ENCODE data around the gene TMEM234. TPM values are rescaled to one million over a fixed set of nuclear protein-coding genes. Genes with fewer than 3 reads are reported as not detected.

TMEM234 gene
- total and polyA plus RNA-seq, 2 of the 13 experiments (the other 11 are each of a cell fraction or from before 2014, with no cell fraction given) = 6.1 to 9.0 TPM

DNA sequence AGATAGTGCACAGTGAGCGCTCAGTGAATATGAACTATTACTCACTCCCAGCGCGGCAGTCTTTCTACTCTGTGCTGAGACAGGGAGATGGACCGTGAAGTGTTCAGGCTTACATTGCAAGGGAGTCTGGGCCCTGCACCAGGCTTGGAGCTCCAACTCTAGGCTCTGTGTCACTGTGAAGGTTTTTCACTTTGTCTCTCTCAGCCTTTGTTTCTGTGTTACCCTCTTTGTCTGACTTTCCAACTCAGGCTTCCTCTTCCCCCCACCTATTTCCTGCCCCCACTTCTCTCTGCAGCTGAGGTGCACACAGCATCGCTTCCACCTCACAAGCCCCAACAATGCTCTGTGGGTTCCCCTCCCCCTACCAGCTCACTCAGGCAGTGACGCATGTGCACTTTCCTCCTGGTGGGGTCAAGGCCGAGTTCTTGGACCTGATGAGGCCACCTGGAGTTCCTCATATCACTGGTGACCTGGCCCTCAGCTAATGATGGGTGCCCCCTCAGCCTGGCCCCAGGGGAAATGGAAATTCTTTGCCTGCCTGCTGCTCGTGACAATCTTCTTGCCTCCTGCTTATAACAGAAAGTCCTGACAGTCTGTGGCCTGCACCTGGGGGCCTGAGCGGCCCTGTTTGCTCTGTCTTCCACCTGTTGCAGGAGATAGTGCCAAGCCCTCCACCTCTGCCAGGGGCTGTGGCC lies 27.8 kb upstream of the TMEM234 start (continued):
- TF ChIP-seq, protein P1, sequence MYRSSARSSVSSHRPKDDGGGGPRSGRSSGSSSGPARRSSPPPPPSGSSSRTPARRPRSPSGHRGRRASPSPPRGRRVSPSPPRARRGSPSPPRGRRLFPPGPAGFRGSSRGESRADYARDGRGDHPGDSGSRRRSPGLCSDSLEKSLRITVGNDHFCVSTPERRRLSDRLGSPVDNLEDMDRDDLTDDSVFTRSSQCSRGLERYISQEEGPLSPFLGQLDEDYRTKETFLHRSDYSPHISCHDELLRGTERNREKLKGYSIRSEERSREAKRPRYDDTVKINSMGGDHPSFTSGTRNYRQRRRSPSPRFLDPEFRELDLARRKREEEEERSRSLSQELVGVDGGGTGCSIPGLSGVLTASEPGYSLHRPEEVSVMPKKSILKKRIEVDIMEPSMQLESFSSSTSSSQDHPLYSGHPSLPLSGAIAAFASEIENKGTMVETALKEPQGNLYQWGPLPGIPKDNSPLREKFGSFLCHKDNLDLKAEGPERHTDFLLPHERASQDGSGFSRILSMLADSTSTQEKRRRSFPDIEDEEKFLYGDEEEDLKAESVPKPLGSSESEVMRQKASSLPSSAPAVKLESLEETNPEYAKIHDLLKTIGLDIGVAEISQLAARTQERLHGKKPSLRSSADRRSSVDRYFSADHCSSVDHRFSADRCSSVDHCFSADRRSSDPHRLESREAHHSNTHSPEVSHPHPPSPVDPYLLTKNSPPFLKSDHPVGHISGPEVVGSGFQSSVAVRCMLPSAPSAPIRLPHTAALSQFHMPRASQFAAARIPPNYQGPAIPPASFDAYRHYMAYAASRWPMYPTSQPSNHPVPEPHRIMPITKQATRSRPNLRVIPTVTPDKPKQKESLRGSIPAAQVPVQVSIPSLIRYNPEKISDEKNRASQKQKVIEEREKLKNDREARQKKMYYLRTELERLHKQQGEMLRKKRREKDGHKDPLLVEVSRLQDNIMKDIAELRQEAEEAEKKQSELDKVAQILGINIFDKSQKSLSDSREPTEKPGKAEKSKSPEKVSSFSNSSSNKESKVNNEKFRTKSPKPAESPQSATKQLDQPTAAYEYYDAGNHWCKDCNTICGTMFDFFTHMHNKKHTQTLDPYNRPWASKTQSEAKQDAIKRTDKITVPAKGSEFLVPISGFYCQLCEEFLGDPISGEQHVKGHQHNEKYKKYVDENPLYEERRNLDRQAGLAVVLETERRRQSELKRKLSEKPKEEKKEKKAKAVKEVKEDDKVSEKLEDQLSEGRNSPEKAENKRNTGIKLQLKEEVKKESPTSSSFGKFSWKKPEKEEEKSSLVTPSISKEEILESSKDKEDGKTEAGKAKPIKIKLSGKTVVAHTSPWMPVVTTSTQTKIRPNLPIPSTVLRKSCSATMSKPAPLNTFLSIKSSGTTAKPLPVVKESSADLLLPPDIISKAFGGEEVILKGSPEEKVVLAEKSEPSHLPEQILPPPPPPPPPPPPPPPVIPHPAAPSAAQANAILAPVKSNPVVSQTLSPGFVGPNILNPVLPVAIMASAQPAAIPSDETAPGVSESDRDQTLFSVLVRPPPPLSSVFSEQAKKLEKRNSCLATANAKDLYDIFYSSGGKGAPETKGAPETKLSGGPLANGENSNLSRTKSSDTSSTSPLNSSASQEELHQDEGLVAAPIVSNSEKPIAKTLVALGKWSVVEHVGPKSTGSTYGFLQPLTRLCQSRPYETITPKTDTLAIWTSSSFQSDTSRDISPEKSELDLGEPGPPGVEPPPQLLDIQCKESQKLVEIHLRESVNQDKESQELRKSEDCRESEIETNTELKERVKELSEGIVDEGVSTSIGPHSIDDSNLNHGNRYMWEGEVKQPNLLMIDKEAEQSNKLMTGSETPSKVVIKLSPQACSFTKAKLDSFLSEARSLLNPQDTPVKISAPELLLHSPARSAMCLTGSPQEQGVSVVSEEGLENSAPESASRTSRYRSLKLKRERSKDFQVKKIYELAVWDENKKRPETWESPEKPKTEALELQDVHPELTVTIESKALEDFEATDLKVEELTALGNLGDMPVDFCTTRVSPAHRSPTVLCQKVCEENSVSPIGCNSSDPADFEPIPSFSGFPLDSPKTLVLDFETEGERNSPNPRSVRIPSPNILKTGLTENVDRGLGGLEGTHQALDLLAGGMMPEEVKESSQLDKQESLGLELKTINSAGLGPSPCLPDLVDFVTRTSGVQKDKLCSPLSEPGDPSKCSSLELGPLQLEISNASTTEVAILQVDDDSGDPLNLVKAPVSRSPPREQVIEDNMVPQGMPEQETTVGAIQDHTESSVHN (CRISPR knock-in tag; IDR thresholded peaks at IDR 0.05) = no peak
- TF ChIP-seq JARID2 (CRISPR knock-in tag; IDR thresholded peaks at IDR 0.05; ENCODE audit: insufficient replicate concordance) (no peak), ZNF780A (CRISPR knock-in tag; IDR thresholded peaks at IDR 0.05) (no peak), RORA (CRISPR knock-in tag; IDR thresholded peaks at IDR 0.05) (no peak), CBX5 (CRISPR knock-in tag; IDR thresholded peaks at IDR 0.05; ENCODE audit: borderline replicate concordance) (peak; percentile 40; the same call in 1 of the 2 replicates), NR2F2 (IDR thresholded peaks at IDR 0.05; ENCODE audit: borderline replicate concordance, low read depth) (peak; percentile 84), ZBTB7B (CRISPR knock-in tag; IDR thresholded peaks at IDR 0.05) (peak; percentile 82)
- TF ChIP-seq, protein P2, sequence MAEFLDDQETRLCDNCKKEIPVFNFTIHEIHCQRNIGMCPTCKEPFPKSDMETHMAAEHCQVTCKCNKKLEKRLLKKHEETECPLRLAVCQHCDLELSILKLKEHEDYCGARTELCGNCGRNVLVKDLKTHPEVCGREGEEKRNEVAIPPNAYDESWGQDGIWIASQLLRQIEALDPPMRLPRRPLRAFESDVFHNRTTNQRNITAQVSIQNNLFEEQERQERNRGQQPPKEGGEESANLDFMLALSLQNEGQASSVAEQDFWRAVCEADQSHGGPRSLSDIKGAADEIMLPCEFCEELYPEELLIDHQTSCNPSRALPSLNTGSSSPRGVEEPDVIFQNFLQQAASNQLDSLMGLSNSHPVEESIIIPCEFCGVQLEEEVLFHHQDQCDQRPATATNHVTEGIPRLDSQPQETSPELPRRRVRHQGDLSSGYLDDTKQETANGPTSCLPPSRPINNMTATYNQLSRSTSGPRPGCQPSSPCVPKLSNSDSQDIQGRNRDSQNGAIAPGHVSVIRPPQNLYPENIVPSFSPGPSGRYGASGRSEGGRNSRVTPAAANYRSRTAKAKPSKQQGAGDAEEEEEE (CRISPR knock-in tag; IDR thresholded peaks at IDR 0.05; ENCODE audit: borderline replicate concordance) = no peak
- TF ChIP-seq, protein P3, sequence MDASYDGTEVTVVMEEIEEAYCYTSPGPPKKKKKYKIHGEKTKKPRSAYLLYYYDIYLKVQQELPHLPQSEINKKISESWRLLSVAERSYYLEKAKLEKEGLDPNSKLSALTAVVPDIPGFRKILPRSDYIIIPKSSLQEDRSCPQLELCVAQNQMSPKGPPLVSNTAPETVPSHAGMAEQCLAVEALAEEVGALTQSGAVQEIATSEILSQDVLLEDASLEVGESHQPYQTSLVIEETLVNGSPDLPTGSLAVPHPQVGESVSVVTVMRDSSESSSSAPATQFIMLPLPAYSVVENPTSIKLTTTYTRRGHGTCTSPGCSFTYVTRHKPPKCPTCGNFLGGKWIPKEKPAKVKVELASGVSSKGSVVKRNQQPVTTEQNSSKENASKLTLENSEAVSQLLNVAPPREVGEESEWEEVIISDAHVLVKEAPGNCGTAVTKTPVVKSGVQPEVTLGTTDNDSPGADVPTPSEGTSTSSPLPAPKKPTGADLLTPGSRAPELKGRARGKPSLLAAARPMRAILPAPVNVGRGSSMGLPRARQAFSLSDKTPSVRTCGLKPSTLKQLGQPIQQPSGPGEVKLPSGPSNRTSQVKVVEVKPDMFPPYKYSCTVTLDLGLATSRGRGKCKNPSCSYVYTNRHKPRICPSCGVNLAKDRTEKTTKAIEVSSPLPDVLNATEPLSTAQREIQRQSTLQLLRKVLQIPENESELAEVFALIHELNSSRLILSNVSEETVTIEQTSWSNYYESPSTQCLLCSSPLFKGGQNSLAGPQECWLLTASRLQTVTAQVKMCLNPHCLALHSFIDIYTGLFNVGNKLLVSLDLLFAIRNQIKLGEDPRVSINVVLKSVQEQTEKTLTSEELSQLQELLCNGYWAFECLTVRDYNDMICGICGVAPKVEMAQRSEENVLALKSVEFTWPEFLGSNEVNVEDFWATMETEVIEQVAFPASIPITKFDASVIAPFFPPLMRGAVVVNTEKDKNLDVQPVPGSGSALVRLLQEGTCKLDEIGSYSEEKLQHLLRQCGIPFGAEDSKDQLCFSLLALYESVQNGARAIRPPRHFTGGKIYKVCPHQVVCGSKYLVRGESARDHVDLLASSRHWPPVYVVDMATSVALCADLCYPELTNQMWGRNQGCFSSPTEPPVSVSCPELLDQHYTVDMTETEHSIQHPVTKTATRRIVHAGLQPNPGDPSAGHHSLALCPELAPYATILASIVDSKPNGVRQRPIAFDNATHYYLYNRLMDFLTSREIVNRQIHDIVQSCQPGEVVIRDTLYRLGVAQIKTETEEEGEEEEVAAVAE (CRISPR knock-in tag; IDR thresholded peaks at IDR 0.05; ENCODE audit: borderline replicate concordance) = no peak
